HG02588 (cell line): ENCODE measurements around the gene UNC93B1.

ENCODE experiments used
- ATAC-seq: cut with Tn5 transposase; IDR thresholded peaks from one replicate; pipeline ENCODE4 v1.9.1; 2021; ENCODE audit warnings: mild to moderate bottlenecking, moderate library complexity; ENCODE audit not compliant: unreplicated experiment

The UNC93B1 gene

DNA sequence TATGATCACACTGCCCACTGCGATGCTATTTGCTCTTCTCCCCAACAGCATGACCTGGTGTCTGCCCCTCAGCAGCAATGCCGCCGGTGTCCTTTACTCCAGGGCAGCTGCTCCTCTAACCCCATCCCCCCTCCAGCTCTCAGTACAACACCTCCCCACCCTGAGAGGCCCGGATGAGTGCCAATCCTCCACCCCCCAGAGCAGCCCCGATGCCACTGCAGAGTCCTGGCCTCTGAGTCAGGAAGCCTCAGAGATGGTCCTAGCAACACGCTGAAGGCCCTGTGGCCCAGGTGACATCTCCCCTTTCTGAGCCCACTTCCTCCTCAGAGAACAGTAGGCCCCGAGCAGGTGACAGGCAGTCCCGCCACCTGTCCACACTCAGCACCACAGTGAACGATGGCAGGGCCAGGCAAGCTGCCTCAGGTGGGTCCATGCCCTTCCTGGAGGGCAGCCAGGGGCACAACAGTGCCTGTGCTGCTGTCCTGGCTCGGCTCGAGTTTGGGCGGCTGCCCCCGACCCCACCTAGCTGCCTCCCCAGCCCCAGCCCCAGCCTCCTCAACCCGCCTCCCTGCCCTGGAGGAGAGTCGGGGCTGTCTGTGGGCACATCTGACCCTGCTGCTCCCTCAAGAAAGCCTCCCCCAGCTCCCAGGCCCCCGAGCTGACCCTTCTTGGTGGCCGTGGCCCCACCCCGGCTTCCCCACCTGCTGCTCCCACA is 22.7 kb upstream of the UNC93B1 start:
- no peak for ATAC-seq

DNA sequence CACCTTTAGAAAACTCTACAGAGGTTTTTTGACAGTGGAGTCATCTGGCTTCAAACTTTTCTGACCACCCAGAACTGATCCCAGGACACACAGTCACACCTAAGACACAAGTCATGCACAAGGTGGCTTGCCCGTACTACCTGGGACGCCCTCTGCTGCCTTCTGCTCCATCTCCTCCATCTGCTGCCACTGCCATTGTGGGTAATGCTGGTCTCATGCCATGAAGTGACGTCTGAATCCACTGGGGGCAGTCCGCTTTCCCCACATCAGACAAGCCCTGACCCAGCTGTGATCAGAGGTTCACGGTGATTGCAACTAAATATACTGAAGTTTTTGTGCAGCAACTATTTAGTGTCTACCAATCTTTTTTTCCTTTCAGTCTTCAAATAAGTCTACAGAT is 21.1 kb upstream of the UNC93B1 start:
- ATAC-seq = no peak

DNA sequence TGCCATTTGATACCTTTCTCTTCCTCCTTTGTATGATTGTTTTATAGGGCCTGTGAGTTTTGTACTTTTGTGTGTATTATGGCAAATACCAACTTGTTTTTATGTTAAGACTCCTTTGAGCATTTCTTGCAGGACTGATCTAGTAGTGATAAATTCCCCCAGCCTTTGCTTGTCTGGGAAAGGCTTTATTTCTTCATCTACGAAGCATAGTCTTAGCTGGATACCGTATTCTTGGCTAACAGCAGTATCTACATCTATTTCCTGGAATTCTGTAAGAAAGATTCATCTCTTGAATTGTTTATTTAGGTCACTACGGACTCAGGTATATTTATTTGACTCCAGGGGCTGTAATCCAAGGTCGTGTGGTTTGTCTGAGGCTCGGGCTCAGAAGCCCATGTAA is 20.6 kb upstream of the UNC93B1 start:
- ATAC-seq = no peak

DNA sequence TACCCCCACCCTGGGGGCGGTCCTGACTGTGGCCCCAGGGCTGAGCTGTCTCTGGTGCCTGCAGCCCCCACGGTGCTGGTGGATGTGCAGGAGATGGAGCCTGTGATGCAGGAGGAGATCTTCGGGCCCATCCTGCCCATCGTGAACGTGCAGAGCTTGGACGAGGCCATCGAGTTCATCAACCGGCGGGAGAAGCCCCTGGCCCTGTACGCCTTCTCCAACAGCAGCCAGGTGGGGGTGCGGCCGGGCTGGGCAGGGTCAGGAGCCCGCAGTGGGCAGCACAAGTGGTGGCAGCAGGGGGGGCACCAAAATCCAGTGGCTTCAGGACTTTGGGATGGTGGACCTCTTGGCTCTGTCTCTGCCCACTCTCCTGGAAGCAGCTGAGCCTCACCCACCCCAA is 18.6 kb upstream of the UNC93B1 start:
- no peak for ATAC-seq

DNA sequence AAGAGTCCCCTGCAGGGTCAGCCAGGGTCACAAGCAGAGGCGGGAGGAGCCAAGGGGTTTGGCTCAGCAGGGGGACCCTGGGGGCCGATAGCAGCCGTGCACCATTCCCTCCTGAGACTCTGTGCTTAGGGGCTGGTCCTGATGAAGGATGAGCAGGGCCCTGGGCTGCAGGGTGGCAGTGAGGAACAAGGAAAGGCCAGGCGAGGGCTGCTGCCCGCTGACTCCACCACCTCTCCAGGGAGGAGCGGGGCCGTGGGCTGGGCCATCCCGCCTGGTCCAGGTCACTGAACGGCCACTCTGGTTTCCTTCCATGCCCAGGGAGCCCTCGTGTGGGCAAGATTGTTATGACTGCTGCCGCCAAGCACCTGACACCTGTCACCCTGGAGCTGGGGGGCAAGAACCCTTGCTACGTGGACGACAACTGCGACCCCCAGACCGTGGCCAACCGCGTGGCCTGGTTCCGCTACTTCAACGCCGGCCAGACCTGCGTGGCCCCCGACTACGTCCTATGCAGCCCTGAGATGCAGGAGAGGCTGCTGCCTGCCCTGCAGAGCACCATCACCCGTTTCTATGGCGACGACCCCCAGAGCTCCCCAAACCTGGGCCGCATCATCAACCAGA is 17.4 kb upstream of the UNC93B1 start:
- no peak for ATAC-seq

DNA sequence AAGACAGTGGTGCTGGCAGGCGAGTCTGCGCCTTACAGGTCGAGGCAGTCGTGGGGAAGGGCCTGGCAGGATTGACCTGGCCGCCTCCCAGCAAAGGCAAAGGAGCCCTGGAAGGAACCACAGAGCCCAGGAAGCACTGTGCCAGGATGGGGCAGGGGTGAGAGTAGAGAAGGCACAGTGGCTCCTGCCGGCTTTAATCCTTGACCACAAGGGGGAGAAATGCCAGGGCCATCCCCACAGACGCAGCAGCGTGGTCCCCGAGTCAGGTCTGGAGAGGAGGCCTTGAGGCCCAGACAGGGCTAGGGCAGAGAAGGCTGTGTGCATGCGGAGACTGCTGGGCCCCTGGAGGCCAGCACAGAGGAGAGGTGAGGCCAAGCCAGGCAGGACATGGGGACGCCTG is 16.7 kb upstream of the UNC93B1 start:
- no peak for ATAC-seq

DNA sequence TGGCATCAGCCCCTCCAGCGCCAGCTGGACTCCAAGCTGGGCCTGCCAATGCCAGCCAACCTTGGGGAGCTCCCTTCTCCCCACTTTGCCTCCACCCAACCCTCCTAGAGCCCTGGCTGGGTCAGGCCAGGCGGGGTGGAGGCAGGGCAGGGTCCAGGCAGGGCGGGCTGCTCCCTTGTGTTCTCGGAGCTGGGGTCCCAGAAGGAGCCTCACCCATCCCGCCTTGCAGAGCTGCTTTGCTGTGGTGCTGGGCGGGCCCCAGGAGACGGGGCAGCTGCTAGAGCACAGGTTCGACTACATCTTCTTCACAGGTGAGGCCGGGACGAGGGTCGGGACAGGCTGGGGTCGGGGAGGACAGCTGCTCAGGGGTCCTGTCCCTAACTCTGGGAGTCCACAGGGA is 15.6 kb upstream of the UNC93B1 start:
- no peak for ATAC-seq

DNA sequence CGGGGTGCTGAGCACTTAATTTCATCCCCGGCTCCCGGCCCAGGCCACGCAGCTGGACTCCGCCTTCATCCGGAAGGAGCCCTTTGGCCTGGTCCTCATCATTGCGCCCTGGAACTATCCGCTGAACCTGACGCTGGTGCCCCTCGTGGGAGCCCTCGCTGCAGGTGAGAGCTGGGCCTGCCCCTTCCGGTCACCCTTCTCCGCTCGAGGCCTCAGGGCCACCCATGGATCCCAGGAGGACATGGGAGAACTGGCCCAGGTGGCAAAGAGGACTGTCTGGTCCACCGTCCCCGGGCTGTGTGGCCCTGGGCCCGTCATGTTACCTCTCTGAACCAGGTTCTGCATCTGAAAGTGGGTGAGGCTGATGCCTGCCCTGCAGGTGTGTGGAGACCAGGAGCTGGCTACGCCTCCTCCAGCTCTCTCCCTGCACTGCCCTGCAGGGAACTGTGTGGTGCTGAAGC is 14.9 kb upstream of the UNC93B1 start:
- ATAC-seq = no peak

DNA sequence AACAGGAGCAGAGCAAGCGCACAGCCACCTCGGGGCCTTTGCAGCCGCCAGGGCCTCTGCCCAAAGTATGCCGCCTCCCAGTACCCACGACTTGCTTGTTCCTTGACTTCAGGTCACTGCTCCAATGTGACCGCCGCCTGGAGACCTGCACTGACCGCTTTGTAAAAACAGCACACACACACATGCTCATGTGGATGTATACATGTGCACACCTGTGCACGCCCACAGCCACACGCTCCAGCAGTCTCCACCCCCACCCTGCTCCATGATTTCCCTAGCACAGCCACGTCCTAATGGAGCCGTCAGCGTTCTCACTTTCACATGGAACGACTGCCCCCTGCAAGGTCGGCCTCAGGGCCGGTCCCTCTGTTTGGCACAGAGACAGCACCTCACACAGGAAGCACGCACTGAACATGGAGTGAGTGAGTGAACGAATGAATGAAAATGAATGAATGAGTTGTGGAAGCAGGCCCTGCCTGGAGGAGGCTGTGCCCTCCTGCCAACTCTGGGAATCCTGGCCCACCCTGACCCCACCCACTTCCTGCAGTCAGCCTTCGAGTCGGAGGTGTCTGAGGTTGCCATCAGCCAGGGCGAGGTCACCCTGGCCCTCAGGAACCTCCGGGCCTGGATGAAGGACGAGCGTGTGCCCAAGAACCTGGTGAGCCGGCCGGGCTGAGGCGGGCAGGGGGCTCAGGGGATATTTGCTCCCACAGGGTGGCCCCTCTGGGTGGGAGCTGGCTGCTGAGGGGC is 14.3 kb upstream of the UNC93B1 start:
- no peak for ATAC-seq

DNA sequence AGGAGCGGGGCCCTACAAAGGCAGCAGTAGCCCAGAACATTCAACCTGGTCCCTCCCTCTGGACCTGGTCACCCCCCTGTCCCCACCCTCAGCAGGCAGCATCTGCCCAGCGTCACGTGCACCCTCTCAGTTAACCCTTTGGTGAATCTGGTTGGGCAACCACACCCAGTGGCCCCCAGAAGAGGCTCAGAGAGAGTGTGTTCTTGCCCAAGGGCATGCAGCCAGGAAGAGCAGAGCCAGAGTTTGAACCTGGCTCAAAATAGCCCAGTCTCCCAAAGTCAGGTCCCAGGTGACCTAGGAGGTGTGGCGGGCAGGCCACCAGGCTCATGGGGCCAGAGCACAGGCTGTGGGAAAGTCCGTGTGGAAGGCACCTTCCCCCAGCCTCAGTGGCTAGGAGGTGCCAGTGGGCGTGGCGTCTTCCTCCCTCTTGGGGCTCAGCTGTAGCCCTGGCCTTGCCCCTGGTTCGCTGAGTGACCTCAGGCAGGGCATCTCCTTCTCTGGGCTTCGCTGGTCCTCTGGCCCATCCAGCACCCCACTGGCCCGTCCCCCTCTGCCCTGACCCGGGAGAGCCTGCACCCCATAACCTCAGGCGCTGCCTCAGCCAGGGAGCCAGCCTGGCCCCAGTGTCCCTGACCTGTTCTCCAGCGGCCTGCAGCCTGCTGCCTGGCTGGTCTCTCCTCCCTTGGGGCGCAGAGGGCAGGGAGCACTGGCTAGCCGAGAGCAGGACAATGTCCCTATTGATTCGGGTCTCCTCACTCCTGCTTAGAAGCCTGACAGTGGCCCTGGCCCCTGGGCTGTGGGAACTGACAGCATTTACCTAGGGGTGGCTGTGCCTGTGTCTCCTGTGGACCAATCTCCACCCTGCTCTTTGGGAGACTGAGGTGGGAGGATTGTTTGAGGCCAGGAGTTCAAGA is 13.3 kb upstream of the UNC93B1 start:
- no peak for ATAC-seq

DNA sequence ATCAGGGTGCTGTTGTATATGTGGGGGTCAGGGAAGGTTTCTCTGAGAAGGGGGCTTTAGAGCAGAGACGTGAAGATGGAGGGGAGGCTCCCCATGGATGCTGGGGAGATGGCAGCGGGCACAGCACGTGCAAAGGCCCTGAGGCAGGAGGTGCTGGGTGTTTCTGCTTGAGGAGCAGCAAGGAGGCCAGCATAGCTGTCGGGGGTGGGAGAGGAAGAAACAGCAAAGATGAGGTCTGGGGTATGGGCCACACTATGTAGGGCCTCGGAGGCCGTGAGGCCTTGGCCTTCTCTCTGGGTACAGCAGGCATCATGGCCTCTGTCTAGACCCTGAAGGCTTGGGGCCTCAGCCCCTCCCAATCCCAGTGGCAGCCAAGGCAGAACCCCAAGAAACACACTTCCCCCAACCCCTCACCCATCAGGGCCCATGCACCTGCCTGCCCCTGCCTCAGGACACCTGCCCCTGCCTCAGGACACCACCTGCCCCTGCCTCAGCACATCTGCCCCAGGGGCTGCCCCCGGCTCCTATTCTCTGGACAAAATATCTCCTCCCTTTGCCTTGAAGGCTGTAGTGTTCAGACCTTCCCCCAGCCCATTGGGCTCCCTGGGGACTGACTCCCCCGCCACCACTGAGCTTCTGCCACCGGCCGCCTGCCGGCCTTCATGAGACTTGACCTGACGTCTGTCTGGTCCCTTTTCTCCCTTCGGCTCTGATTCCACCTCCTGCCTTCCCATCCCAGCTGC is 12.4 kb upstream of the UNC93B1 start:
- no peak for ATAC-seq

DNA sequence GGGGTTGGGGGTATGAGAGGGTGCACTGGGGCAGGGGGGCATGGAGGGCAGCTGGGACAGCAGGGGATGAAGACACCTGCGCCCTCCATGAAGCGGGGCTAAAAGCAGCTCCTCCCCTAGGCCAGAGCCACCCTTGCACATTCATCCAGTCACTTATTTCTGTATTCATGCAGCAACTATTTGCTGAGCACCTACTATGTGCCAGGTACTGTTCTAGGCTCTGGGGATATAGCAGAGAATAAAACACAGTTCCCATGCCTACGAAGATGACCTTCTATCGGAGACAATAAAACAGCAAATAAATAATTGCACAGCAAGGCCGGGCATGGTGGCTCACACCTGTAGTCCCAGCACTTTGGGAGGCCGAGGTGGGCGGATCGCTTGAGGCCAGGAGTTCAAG is 11.6 kb upstream of the UNC93B1 start:
- ATAC-seq = no peak

DNA sequence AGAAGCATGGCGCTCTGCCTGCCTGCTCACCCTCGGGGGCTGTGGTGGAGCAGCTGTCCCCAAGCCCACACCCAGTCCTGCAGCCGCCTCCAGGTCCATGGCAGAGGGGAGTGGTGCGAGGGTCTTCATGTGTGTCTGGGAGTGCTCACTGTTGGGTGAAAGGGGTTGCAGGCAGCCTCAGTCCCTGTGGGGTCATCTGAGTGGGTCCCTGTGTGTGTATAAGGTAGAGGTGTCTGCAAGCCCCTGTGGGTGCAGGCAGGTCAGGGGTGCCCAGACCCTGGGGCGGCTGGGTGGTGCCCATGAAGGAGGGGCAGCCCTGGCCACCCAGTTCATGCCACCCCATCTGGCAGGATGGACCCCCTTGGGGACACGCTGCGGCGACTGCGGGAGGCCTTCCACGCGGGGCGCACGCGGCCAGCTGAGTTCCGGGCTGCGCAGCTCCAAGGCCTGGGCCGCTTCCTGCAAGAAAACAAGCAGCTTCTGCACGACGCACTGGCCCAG is 11.1 kb upstream of the UNC93B1 start:
- ATAC-seq = no peak

DNA sequence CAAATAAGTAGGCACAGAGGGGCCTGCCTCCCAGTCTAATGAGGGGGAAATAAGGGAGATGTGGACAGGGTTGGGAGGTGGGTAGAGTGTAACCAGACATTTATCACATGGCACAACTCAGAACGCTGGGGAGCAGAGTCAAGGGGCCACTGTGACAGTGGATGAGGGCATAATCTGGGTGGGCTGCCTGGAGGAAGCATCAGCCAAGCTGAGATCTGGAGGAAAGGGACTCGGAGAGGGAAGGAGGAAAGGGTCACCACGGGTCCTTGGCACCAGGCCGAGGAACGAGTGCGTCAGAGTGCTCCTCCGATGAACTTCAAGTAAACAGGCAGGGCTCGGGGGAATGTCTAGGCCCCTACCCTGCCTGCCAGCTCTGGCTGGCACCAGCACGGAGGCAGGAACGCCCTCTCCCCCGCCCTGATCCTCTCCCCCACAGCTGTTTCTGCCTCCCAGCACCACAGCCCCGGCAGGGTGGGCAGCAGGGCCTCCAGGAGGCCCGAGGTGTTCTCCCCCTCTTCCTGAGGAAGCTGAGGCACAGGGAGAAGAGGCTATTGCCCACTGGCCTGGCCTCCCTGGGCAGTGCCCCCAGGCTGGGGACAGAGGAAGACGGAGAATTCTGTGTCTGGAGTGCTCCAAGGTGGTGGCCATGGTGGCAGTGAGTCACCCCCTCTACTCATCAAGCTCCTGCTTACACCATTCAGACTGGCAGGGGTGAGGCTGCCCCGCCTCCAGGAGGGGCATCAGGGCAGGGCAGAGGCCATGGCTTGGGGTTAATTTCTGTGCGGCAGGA is 10.5 kb upstream of the UNC93B1 start:
- ATAC-seq = no peak

DNA sequence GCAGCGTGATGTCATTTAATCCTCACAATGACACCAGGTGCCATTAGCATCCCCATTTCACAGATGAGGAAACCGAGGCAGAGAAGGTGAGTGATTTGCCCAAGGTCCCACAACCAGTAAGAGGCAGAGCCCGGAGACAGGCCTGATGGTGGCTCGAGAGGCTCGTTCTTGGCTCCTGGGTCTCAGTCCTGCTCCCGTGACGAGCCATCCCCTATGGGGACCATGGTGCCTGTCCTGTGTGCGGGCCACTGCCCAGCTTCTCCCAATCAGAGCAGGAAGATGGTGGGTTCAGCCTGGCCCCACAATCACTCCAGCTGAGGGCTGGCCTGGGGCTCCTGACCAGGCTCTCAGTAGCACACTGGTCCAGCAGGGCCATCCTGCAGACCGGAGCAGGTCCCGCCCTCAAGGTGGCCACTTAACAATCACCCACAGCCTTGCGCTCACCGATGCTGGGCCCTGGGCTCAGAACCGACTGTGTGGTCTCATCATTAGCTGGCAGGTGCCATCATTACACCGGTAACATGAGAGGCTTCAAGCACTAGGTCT is 9.8 kb upstream of the UNC93B1 start:
- no peak for ATAC-seq

DNA sequence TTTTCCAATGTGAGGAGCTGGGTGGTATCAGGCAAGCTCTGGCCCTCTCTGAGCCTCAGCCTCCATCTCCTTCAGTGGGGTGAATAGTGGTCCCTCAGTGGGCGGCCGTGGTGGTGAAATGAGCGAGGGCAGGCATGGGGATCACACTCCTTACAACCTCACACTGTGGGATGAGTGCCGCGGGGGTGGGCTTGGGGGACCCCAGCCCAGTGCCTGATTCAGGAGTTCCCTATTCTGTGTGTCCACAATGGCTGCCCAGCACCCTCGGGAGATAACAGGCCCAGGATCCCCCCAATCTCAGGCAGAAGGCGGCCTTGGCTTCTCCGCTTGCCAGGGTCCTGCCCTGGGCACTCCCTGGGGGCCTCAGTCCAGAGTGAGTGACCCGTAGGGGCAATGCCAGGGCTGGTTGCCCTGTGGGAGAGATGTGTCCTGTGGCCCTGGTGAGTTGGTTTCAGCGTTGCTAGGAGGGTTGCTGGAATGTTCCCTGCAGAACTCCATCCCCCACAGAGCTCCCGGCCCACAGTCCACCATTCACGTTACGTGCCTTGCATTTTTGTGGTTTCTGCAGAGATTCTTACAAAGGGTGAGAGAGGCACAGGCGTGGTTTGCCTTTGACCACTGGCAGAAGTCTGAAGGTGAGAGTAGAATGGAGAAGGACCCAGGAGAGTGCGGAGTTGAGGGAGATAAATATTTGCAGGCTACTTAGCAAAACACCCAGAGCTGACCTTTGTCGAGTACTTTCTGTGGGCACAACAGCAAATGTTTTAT is 9.1 kb upstream of the UNC93B1 start:
- no peak for ATAC-seq

DNA sequence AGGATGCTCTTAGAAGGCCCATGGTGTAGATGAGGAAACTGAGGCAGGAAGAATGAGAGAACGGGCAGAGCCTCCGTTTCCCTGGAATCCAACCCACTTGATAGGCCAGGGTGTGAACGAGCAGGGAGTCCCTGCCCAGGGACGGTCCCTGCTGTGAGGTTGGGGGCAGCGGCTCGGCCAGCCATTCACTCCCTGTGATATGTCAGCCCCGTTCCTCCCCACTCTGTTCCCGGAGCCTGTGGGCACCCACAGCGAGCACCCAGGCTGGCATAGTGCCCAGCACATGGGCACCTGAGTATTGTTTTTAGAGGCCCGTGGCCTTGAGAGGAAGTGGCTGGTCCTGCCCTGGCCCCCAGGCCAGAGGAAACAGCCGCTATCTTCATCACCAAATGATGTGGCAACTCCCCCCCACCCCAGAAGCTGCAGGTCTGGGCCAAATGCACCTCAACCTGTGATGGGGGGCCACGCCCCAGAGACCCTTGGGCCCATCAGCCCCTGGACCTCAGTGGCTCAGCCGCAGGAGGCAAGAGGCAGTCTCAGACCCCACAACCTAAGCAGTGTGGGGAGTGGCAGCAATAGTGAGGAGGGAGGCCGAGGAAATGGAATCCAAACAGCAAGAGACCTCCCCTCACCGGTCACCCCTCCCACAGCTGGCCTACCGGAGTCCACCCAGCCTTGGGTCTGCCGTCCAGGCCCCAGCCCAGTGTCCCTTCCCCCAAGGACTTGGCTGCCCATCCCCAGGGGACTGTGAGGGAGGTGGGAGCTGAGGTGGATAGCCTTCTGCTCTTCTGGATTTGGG is 8.3 kb upstream of the UNC93B1 start:
- ATAC-seq = no peak
